HepG2 (cell line): ENCODE results near the gene MAD2L2. TPM values are rescaled to one million over a fixed set of nuclear protein-coding genes. Genes with fewer than 3 reads are reported as not detected.
A peak's percentile ranks its signal among the peaks of the same experiment; 100 is the strongest.

Experiments used
- CBX5 ChIP-seq: sonication (generic); formaldehyde crosslinking; IDR thresholded peaks from 2 replicates; pipeline ENCODE4 v1.4.0; 2020; ENCODE audit warnings: missing genetic modification reagents, borderline replicate concordance
- ELF3 ChIP-seq: IDR thresholded peaks from 2 replicates; pipeline ENCODE4 v1.6.1; 2016; ENCODE audit warnings: missing genetic modification reagents, missing compliant biosample characterization
- GZF1 ChIP-seq: sonication (generic); formaldehyde crosslinking; IDR thresholded peaks from 2 replicates; pipeline ENCODE4 v1.5.1; 2020; ENCODE audit warnings: mild to moderate bottlenecking, missing genetic modification reagents
- HNF1B ChIP-seq: sonication (generic); formaldehyde crosslinking; IDR thresholded peaks from 2 replicates; pipeline ENCODE4 v1.5.1; 2020; ENCODE audit warnings: mild to moderate bottlenecking, moderate library complexity, missing genetic modification reagents
- HNRNPUL1 ChIP-seq: fragments of 200-400 bp; formaldehyde crosslinking; IDR thresholded peaks from 2 replicates; pipeline ENCODE4 v1.6.1; 2017; ENCODE audit warnings: low read depth, mild to moderate bottlenecking, low read length, moderate library complexity
- JDP2 ChIP-seq: sonication (generic); formaldehyde crosslinking; IDR thresholded peaks from 2 replicates; pipeline ENCODE4 v1.8.1; 2022; ENCODE audit warnings: missing genetic modification reagents, borderline replicate concordance
- JUN ChIP-seq: sonication (generic); formaldehyde crosslinking; IDR thresholded peaks from 2 replicates; pipeline ENCODE4 v1.4.0; 2020; ENCODE audit warnings: mild to moderate bottlenecking, missing genetic modification reagents
- KDM6A ChIP-seq: IDR thresholded peaks from 2 replicates; pipeline ENCODE4 v1.6.1; 2016; ENCODE audit warnings: low read depth
- KLF6 ChIP-seq: IDR thresholded peaks from 2 replicates; pipeline ENCODE4 v1.8.0; 2016; ENCODE audit warnings: missing biosample characterization, missing genetic modification reagents
- PHF21A ChIP-seq: sonication (generic); formaldehyde crosslinking; IDR thresholded peaks from 2 replicates; pipeline ENCODE4 v1.5.0; 2020; ENCODE audit warnings: mild to moderate bottlenecking, missing genetic modification reagents
- PPARG ChIP-seq: conservative IDR thresholded peaks from 2 replicates; pipeline ENCODE4 v1.6.1; 2016; ENCODE audit warnings: missing biosample characterization, missing genetic modification reagents
- RARA ChIP-seq: IDR thresholded peaks from 2 replicates; pipeline ENCODE4 v1.6.1; 2016; ENCODE audit warnings: missing genetic modification reagents, missing compliant biosample characterization
- SALL1 ChIP-seq: sonication (generic); formaldehyde crosslinking; IDR thresholded peaks from 2 replicates; pipeline ENCODE4 v1.8.0; 2022; ENCODE audit warnings: mild to moderate bottlenecking, missing genetic modification reagents
- SAP130 ChIP-seq: IDR thresholded peaks from 2 replicates; pipeline ENCODE4 v1.6.1; 2016; ENCODE audit warnings: low read depth
- TEAD3 ChIP-seq: optimal IDR thresholded peaks from 2 replicates; pipeline ENCODE3; 2016; ENCODE audit warnings: borderline replicate concordance
- ZFP37 ChIP-seq: sonication (generic); formaldehyde crosslinking; IDR thresholded peaks from 2 replicates; pipeline ENCODE4 v1.4.0; 2020; ENCODE audit warnings: missing genetic modification reagents, borderline replicate concordance
- ZNF224 ChIP-seq: sonication (generic); formaldehyde crosslinking; IDR thresholded peaks from 2 replicates; pipeline ENCODE4 v1.5.0; 2020; ENCODE audit warnings: mild to moderate bottlenecking, missing genetic modification reagents
- ZNF281 ChIP-seq: sonication (generic); formaldehyde crosslinking; IDR thresholded peaks from 2 replicates; pipeline ENCODE4 v1.4.0; 2020; ENCODE audit warnings: missing genetic modification reagents, borderline replicate concordance
- ZNF550 ChIP-seq: sonication (generic); formaldehyde crosslinking; IDR thresholded peaks from 2 replicates; pipeline ENCODE4 v1.4.0; 2020; ENCODE audit warnings: mild to moderate bottlenecking, missing genetic modification reagents, borderline replicate concordance
- ZNF607 ChIP-seq: sonication (generic); formaldehyde crosslinking; IDR thresholded peaks from 2 replicates; pipeline ENCODE4 v1.5.1; 2020; ENCODE audit warnings: missing genetic modification reagents, mild to moderate bottlenecking, borderline replicate concordance
- ZNF660 ChIP-seq: sonication (generic); formaldehyde crosslinking; IDR thresholded peaks from 2 replicates; pipeline ENCODE4 v1.5.1; 2020; ENCODE audit warnings: mild to moderate bottlenecking, low read depth, missing genetic modification reagents, borderline replicate concordance
- ZNF678 ChIP-seq: sonication (generic); formaldehyde crosslinking; IDR thresholded peaks from 2 replicates; pipeline ENCODE4 v1.4.0; 2020; ENCODE audit warnings: mild to moderate bottlenecking, missing genetic modification reagents
- ZNF784 ChIP-seq: sonication (generic); formaldehyde crosslinking; IDR thresholded peaks from 2 replicates; pipeline ENCODE4 v1.5.1; 2020; ENCODE audit warnings: missing genetic modification reagents, mild to moderate bottlenecking, borderline replicate concordance
- ZNF883 ChIP-seq: sonication (generic); formaldehyde crosslinking; IDR thresholded peaks from 2 replicates; pipeline ENCODE4 v1.5.1; 2020; ENCODE audit warnings: mild to moderate bottlenecking, missing genetic modification reagents; ENCODE audit errors: not compliant biosample characterization
- polyA plus RNA-seq, 8 experiments: library from polyadenylated mRNA; depleted of rRNA in 3 of 8; stranded (reverse) in 7 of 8; unstranded in 1 of 8; fragments of >200 nt; fragmentation: Illumina TruSeq in 4 of 8; extraction: Trizol in 4 of 8; gene quantifications; 2 replicates each; pipeline versions ENCODE4 v1.2.1 to v1.2.3, GENCODE V29; 2011 to 2016; ENCODE audit warnings: low read depth in 4 of 8, missing spikeins in 1 of 8, mixed read lengths in 1 of 8; ENCODE audit not compliant: insufficient read depth in 1 of 8
- total RNA-seq, 5 experiments: library from RNA; depleted of rRNA; stranded (reverse); fragments of >200 nt; fragmentation: Illumina TruSeq; extraction: Trizol; gene quantifications; 2 replicates each; pipeline ENCODE4 v1.2.3, GENCODE V29; 2016; ENCODE audit warnings: low read depth in 1 of 5
- TF ChIP-seq, protein P1 (sequence below): IDR thresholded peaks from 2 replicates; pipeline ENCODE4 v1.6.1; 2018; ENCODE audit warnings: missing genetic modification reagents, mild to moderate bottlenecking, missing compliant biosample characterization

MAD2L2 gene
- total and polyA plus RNA-seq, 2 of the 13 experiments (the other 11 are each of a cell fraction or from before 2014, with no cell fraction given) = 51.8 to 53.8 TPM

DNA sequence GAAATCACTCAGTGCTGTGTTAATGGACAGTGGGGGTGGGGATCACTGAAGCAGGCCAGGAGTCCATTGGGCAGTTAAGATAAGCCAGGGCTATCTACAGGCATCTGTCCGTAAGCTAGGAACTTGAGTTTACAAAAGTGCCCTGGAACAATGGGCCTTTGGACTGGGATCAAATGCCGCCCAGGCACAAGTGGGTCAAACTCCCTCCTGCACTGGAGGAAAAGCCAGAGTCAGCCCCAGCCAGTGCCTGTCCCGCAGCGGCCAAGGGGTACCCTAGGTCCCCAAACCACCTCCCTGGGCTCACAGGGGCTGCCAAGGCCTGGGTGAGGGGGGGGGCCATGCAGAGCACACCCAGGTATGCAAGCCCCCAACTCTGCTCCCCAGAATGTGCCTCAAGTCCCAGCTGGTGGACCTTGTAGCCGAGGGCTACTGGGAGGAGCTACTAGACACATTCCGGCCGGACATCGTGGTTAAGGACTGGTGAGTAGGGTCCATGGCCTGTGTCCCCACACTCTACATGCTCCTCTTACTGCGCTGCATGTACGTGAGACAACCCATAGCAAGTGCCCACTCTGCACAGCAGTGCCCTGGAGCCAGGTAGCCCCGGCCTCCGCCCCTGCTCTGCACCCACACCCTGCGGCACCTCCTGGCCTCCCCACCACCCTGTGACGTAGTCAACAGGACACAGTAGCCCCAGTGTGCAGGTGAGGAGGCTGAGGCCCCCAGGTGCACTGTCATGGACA lies 9.2 kb downstream of the MAD2L2 start (continued):
- 0 out of 2 replicates have a peak, but pooled peaks have one; percentile 56 for TF ChIP-seq ZFP37 (CRISPR knock-in tag)
- peak; percentile 24; the same call in 1 of the 2 replicates for TF ChIP-seq CBX5 (CRISPR knock-in tag)
- peak; percentile 64 for TF ChIP-seq ELF3 (CRISPR knock-in tag)
- TF ChIP-seq, protein P1, sequence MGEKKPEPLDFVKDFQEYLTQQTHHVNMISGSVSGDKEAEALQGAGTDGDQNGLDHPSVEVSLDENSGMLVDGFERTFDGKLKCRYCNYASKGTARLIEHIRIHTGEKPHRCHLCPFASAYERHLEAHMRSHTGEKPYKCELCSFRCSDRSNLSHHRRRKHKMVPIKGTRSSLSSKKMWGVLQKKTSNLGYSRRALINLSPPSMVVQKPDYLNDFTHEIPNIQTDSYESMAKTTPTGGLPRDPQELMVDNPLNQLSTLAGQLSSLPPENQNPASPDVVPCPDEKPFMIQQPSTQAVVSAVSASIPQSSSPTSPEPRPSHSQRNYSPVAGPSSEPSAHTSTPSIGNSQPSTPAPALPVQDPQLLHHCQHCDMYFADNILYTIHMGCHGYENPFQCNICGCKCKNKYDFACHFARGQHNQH (CRISPR knock-in tag) = peak; percentile 22; the same call in 1 of the 2 replicates
- no peak for TF ChIP-seq ZNF678 (CRISPR knock-in tag)
- peak; percentile 58; the same call in 1 of the 2 replicates for TF ChIP-seq ZNF784 (CRISPR knock-in tag)
- TF ChIP-seq RARA (CRISPR knock-in tag) = peak; percentile 26; the same call in 1 of the 2 replicates
- no peak for TF ChIP-seq HNRNPUL1
- TF ChIP-seq ZNF281 (CRISPR knock-in tag) = peak; percentile 94
- TF ChIP-seq GZF1 = peak; percentile 84; the same call in 1 of the 2 replicates
- TF ChIP-seq PHF21A = peak; percentile 97
- TF ChIP-seq ZNF607 (CRISPR knock-in tag) = peak; percentile 27; the same call in 1 of the 2 replicates
- peak; percentile 63 for TF ChIP-seq SALL1 (CRISPR knock-in tag)
- TF ChIP-seq ZNF224 (CRISPR knock-in tag) = no peak
- TF ChIP-seq ZNF660 (CRISPR knock-in tag) = no peak
- no peak for TF ChIP-seq JDP2 (CRISPR knock-in tag)
- no peak for TF ChIP-seq ZNF883 (CRISPR knock-in tag)
- peak; percentile 62 for TF ChIP-seq SAP130 (CRISPR knock-in tag)
- TF ChIP-seq PPARG (CRISPR knock-in tag) = peak; percentile 82
- TF ChIP-seq TEAD3 (CRISPR knock-in tag) = peak; percentile 80
- no peak for TF ChIP-seq ZNF550 (CRISPR knock-in tag)
- 0 out of 2 replicates have a peak, but pooled peaks have one; percentile 13 for TF ChIP-seq JUN (CRISPR knock-in tag)
- TF ChIP-seq KLF6 (CRISPR knock-in tag) = no peak
- no peak for TF ChIP-seq HNF1B (CRISPR knock-in tag)
- TF ChIP-seq KDM6A = peak; percentile 50; the same call in 1 of the 2 replicates
